ENCODE data around the gene IQCM. TPM values are rescaled to one million over a fixed set of nuclear protein-coding genes. Genes with fewer than 3 reads are reported as not detected.
"Not testable (repeated sequence)": the region's sequence is repeated elsewhere in the genome, so short reads cannot be mapped to it uniquely, and the experiment has no call there.

IQCM gene
- total RNA-seq, 1 donor from 2014 or later: not detected

DNA sequence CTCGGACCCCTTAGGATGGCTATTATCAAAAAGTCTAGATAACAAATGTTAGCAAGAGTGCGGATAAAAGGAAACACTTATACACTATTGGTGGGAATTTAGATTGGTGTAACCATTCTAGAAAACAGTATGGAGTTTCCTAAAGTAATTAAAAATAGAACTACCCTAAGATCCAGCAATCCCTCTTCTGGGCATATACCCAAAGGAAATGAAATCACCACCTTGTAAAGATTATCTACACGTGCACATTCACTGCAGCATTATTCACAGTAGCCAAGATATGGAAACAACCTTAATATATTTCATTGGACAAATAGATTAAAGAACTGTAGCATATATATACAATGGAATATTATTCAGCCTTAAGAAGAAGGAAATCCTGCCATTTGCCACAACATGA, 462.4 kb downstream of the IQCM start:
- TF ChIP-seq, protein P1, sequence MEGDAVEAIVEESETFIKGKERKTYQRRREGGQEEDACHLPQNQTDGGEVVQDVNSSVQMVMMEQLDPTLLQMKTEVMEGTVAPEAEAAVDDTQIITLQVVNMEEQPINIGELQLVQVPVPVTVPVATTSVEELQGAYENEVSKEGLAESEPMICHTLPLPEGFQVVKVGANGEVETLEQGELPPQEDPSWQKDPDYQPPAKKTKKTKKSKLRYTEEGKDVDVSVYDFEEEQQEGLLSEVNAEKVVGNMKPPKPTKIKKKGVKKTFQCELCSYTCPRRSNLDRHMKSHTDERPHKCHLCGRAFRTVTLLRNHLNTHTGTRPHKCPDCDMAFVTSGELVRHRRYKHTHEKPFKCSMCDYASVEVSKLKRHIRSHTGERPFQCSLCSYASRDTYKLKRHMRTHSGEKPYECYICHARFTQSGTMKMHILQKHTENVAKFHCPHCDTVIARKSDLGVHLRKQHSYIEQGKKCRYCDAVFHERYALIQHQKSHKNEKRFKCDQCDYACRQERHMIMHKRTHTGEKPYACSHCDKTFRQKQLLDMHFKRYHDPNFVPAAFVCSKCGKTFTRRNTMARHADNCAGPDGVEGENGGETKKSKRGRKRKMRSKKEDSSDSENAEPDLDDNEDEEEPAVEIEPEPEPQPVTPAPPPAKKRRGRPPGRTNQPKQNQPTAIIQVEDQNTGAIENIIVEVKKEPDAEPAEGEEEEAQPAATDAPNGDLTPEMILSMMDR (conservative IDR thresholded peaks at IDR 0.05): no peak
- H3K4me1 Mint-ChIP-seq (ENCODE audit: unreplicated experiment): no peaks in the 10 kb centered on the region
- H3K9me3 Mint-ChIP-seq: no peaks in the 10 kb centered on the region
- DNase-seq (ENCODE audit: extremely low spot score, unreplicated experiment): no peak
- no peaks in the 10 kb centered on the region for H3K27me3 Mint-ChIP-seq
- no peaks in the 10 kb centered on the region for H3K36me3 Mint-ChIP-seq
- no peak overlapping the region for H3K4me3 Mint-ChIP-seq
- no peak overlapping the region for H3K27ac Mint-ChIP-seq

DNA sequence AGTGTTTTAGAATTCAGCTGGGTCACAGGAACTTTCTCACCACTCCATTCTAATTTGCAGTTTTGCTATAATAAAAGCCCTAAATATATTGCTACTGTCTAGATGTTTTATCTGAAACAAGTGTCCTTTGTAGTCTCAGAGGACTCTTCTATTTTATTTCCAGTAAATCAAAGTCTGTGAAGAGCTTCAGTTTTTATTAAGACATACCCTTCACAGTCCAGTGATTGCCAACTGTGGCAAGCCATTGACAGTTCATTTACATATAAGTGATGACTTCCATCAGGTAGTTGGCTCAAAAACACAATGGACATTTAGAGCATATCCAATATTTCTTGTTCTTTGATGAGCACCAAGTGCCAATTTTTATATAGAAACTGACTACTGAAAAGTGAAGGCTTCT, 466.1 kb downstream of the IQCM start:
- H3K27me3 Mint-ChIP-seq: no peaks in the 10 kb centered on the region
- no peaks in the 10 kb centered on the region for H3K4me1 Mint-ChIP-seq (ENCODE audit: unreplicated experiment)
- H3K9me3 Mint-ChIP-seq: no peaks in the 10 kb centered on the region
- no peak overlapping the region for H3K27ac Mint-ChIP-seq
- no peaks in the 10 kb centered on the region for H3K36me3 Mint-ChIP-seq
- no peak for DNase-seq (ENCODE audit: extremely low spot score, unreplicated experiment)
- no peak overlapping the region for H3K4me3 Mint-ChIP-seq
- TF ChIP-seq, protein P1 (conservative IDR thresholded peaks at IDR 0.05): no peak

DNA sequence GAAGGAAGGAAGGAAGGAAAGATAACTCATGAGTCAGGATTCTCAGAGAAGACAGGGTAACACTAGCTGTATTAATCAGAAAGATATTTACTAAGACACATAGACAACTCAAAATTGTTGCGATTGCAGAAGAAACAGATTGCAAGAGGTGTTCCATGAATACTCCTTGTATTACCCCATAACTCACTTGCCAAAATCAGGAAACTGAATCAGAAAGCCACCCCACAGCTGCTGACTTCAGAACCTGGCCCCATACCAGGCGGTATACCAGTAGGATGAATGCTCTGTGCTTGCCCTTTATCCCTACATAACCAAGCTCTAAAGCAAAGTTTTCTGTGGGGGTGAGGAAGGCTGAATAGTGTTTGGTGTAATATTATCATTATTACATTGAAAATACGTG, 468.5 kb downstream of the IQCM start:
- no peaks in the 10 kb centered on the region for H3K27me3 Mint-ChIP-seq
- H3K36me3 Mint-ChIP-seq: no peaks in the 10 kb centered on the region
- no peak for DNase-seq (ENCODE audit: extremely low spot score, unreplicated experiment)
- no peaks in the 10 kb centered on the region for H3K4me1 Mint-ChIP-seq (ENCODE audit: unreplicated experiment)
- no peak overlapping the region for H3K27ac Mint-ChIP-seq
- TF ChIP-seq, protein P1 (conservative IDR thresholded peaks at IDR 0.05): no peak
- no peak overlapping the region for H3K4me3 Mint-ChIP-seq
- H3K9me3 Mint-ChIP-seq: no peaks in the 10 kb centered on the region

DNA sequence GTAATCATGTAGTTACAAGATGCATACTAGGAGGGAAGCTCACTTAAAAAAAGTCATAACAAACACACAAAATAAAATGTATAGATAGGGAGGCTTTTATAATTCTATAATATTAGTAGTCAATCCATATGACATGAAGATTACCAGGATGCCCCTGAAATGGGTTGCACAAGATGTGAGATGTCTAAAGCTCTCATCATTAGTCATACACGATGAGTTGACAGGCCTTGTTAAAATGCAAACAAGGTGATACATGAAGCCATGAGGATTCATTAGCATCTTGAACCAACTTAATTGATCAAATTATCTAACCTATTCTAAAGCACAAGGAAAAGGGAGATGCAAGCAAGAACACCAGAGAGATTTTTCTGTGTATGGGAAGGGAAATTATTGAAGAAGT, 470.2 kb downstream of the IQCM start:
- Mint-ChIP-seq H3K27me3 (no peaks in the 10 kb centered on the region), H3K36me3 (no peaks in the 10 kb centered on the region), H3K4me1 (ENCODE audit: unreplicated experiment) (no peaks in the 10 kb centered on the region), H3K4me3 (no peak overlapping the region), H3K27ac (no peak overlapping the region), H3K9me3 (no peaks in the 10 kb centered on the region)
- TF ChIP-seq, protein P1 (conservative IDR thresholded peaks at IDR 0.05): no peak
- DNase-seq (ENCODE audit: extremely low spot score, unreplicated experiment): no peak

DNA sequence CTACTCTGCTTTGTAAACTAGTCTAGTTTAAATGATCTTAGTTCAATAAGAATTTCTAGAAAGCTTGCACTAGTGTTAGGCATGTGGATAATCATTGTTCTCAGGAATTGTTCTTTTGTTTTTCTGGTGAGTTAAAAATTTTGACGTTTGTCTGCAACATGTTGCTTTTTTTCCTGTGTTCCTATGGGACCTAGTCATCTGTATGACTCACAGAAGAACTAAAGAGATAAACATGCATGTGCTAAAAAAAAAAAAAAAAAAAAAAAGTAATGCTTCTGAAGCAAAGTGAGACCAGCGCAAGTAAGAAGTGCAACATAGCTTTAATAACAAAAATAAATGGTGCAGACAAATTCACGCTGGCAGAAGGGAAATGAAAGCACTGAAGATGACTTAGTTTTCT, 471.2 kb downstream of the IQCM start:
- DNase-seq (ENCODE audit: extremely low spot score, unreplicated experiment): no peak
- Mint-ChIP-seq H3K4me3 (no peak overlapping the region), H3K4me1 (ENCODE audit: unreplicated experiment) (no peaks in the 10 kb centered on the region), H3K27me3 (no peaks in the 10 kb centered on the region), H3K9me3 (no peaks in the 10 kb centered on the region), H3K27ac (no peak overlapping the region), H3K36me3 (no peaks in the 10 kb centered on the region)
- TF ChIP-seq, protein P1 (conservative IDR thresholded peaks at IDR 0.05): no peak

DNA sequence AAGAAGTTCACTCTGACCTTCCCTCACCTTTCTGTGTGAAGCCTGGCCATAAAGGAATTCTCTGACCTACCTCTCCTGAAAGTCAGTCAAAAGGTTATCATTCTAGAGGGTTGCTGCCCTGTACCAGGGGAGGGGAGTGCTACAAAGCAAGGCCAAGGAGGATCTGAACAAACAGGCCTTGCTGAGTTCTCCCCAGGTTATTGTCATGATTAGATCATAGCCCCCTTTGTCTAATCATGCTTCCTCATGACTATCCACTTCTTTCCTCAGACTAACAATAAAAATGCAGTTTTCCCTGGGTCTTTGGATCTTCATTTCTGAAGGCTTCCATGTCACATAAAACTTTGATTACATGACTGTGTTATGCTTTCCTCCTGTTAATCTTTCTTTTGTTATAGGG, 472.0 kb downstream of the IQCM start:
- Mint-ChIP-seq H3K27ac (no peak overlapping the region), H3K4me1 (ENCODE audit: unreplicated experiment) (no peaks in the 10 kb centered on the region), H3K36me3 (no peaks in the 10 kb centered on the region), H3K27me3 (no peaks in the 10 kb centered on the region), H3K4me3 (no peak overlapping the region), H3K9me3 (no peaks in the 10 kb centered on the region)
- DNase-seq (ENCODE audit: extremely low spot score, unreplicated experiment): no peak
- TF ChIP-seq, protein P1 (conservative IDR thresholded peaks at IDR 0.05): no peak

DNA sequence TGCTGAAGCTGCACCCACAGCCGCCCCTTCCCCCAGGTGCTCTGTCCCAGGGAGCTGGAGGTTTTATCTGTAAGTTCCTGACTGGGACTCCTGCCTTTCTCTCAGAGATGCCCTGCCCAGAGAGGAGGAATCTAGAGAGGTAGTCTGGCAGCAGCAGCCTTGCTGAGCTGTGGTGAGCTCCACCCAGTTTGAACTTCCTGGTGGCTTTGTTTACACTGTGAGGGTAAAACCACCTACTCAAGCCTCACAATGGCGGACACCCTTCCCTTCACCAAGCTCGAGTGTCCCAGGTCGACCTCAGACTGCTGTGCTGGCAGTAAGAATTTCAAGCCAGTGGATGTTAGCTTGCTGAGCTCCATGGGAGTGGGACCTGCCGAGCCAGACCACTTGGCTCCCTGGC, 474.5 kb downstream of the IQCM start:
- H3K4me3 Mint-ChIP-seq; H3K27ac Mint-ChIP-seq; H3K36me3 Mint-ChIP-seq; H3K4me1 Mint-ChIP-seq (ENCODE audit: unreplicated experiment); H3K9me3 Mint-ChIP-seq; H3K27me3 Mint-ChIP-seq; DNase-seq (ENCODE audit: extremely low spot score, unreplicated experiment): not testable (repeated sequence)

Measured in type B pancreatic cell (in vitro differentiated cells).